A673 (cell line): ENCODE data around the gene HAPLN3. TPM values are rescaled to one million over a fixed set of nuclear protein-coding genes. Genes with fewer than 3 reads are reported as not detected.

ENCODE experiments used
- BruUV-seq: library from RNA; stranded (reverse); fragments of 400-500 nt; replicated peaks from 2 replicates; lab custom pipeline; 2021; lab: Mats Ljungman, UMichigan
- CTCF ChIA-PET: fragments of 300-600 bp; sonication (Branson Sonifier 250); formaldehyde crosslinking; loops from one replicate; lab custom pipeline; 2022; ENCODE audit warnings: antibody characterized with exemption; lab: Charles Lee
- POLR2A ChIA-PET: fragments of 300-600 bp; sonication (Branson Sonifier 250); formaldehyde crosslinking; loops from one replicate; lab custom pipeline; 2022; ENCODE audit warnings: antibody characterized with exemption; ENCODE audit not compliant: low non-redundant PET; lab: Charles Lee
- DNase-seq: peaks from one replicate; pipeline ENCODE4 v3.0.0-alpha.2; 2015; ENCODE audit warnings: low spot score
- H3K27ac ChIP-seq: fragments of 200-600 bp; sonication (generic); 2 replicates; pipeline ENCODE4 v1.5.1; 2016; ENCODE audit warnings: mixed run types, low read depth, mild to moderate bottlenecking, mixed read lengths, antibody characterized with exemption, low read length; ENCODE audit not compliant: poor library complexity, severe bottlenecking
- H3K27me3 ChIP-seq: fragments of 200-600 bp; sonication (generic); replicated peaks from 2 replicates; pipeline ENCODE4 v1.6.1; 2017; ENCODE audit warnings: mixed run types, low read depth, mild to moderate bottlenecking, mixed read lengths, antibody characterized with exemption, low read length; ENCODE audit not compliant: insufficient read depth, poor library complexity
- H3K36me3 ChIP-seq: fragments of 200-600 bp; sonication (generic); 2 replicates; pipeline ENCODE4 v1.6.1; 2016; ENCODE audit warnings: mixed run types, mild to moderate bottlenecking, mixed read lengths, antibody characterized with exemption, low read length; ENCODE audit not compliant: insufficient read depth, poor library complexity, severe bottlenecking
- H3K4me1 ChIP-seq: fragments of 200-600 bp; sonication (generic); 2 replicates; pipeline ENCODE4 v1.6.1; 2017; ENCODE audit warnings: mixed run types, mild to moderate bottlenecking, mixed read lengths, antibody characterized with exemption, low read length; ENCODE audit not compliant: insufficient read depth, poor library complexity, severe bottlenecking
- H3K4me3 ChIP-seq: fragments of 200-600 bp; sonication (generic); 2 replicates; pipeline ENCODE4 v1.5.1; 2016; ENCODE audit warnings: low read depth, mixed run types, mild to moderate bottlenecking, mixed read lengths, low read length; ENCODE audit not compliant: poor library complexity, severe bottlenecking
- H3K9me3 ChIP-seq: fragments of 200-600 bp; sonication (generic); 2 replicates; pipeline ENCODE4 v1.6.1; 2016; ENCODE audit warnings: mixed run types, low read depth, mild to moderate bottlenecking, mixed read lengths, antibody characterized with exemption, low read length; ENCODE audit not compliant: poor library complexity, severe bottlenecking
- EZH2 ChIP-seq: fragments of 200-600 bp; sonication (generic); IDR thresholded peaks from 2 replicates; pipeline ENCODE4 v1.6.1; 2017; ENCODE audit warnings: borderline replicate concordance, low read depth, mild to moderate bottlenecking, mixed read lengths, antibody characterized with exemption, low read length; ENCODE audit not compliant: poor library complexity, severe bottlenecking
- intact Hi-C: fragments of 100-400 bp; cut with micrococcal nuclease; formaldehyde crosslinking; loops from one replicate; pipeline ENCODE4 v1.10.0; 2022; ENCODE audit not compliant: unreplicated experiment
- total RNA-seq: library from RNA; stranded (reverse); gene quantifications from 2 replicates; pipeline ENCODE4 v1.2.3, GENCODE V29; 2021
- TF ChIP-seq, protein P1 (sequence below): fragments of 300-800, 200-600 bp; sonication (generic); conservative IDR thresholded peaks from 2 replicates; pipeline ENCODE4 v1.5.1; 2017; ENCODE audit warnings: low read depth, mild to moderate bottlenecking, antibody characterized with exemption, low read length, moderate library complexity, mixed read lengths

The HAPLN3 gene
- total RNA-seq, 1 experiment from 2014 or later: 1.4 TPM

GRCh38 chr15:88845616-88846015 is 49.7 kb downstream of the HAPLN3 start:
- no peaks in the 10 kb centered on the region for H3K27me3 ChIP-seq
- H3K27ac ChIP-seq: no peak overlapping the region
- ChIA-PET CTCF (no interaction called here), POLR2A (no interaction called here)
- no TSS peak for BruUV-seq
- intact Hi-C loops: no loop called here
- H3K4me1 ChIP-seq: no peaks in the 10 kb centered on the region
- H3K9me3 ChIP-seq: no peaks in the 10 kb centered on the region
- TF ChIP-seq EZH2: no peak
- TF ChIP-seq, protein P1, sequence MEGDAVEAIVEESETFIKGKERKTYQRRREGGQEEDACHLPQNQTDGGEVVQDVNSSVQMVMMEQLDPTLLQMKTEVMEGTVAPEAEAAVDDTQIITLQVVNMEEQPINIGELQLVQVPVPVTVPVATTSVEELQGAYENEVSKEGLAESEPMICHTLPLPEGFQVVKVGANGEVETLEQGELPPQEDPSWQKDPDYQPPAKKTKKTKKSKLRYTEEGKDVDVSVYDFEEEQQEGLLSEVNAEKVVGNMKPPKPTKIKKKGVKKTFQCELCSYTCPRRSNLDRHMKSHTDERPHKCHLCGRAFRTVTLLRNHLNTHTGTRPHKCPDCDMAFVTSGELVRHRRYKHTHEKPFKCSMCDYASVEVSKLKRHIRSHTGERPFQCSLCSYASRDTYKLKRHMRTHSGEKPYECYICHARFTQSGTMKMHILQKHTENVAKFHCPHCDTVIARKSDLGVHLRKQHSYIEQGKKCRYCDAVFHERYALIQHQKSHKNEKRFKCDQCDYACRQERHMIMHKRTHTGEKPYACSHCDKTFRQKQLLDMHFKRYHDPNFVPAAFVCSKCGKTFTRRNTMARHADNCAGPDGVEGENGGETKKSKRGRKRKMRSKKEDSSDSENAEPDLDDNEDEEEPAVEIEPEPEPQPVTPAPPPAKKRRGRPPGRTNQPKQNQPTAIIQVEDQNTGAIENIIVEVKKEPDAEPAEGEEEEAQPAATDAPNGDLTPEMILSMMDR: no peak
- no peaks in the 10 kb centered on the region for H3K36me3 ChIP-seq
- DNase-seq: no peak
- H3K4me3 ChIP-seq: no peak overlapping the region

GRCh38 chr15:88844749-88845386 is 50.5 kb downstream of the HAPLN3 start:
- no peak for DNase-seq
- intact Hi-C loops: no loop called here
- Histone ChIP-seq H3K4me1 (no peaks in the 10 kb centered on the region), H3K27me3 (no peaks in the 10 kb centered on the region), H3K27ac (no peak overlapping the region), H3K4me3 (no peak overlapping the region), H3K36me3 (no peaks in the 10 kb centered on the region), H3K9me3 (no peaks in the 10 kb centered on the region)
- TF ChIP-seq EZH2: no peak
- TF ChIP-seq, protein P1: no peak
- CTCF ChIA-PET: no interaction called here
- BruUV-seq: no TSS peak
- POLR2A ChIA-PET: no interaction called here

GRCh38 chr15:88843334-88843733 is 52.0 kb downstream of the HAPLN3 start:
- no peak overlapping the region for H3K4me3 ChIP-seq
- H3K27me3 ChIP-seq: no peaks in the 10 kb centered on the region
- no peaks in the 10 kb centered on the region for H3K4me1 ChIP-seq
- H3K27ac ChIP-seq: no peak overlapping the region
- intact Hi-C loops: no loop called here
- no TSS peak for BruUV-seq
- DNase-seq: no peak
- H3K36me3 ChIP-seq: no peaks in the 10 kb centered on the region
- CTCF ChIA-PET: no interaction called here
- POLR2A ChIA-PET: interaction anchor here (0.6 kb wide), 1 partner anchor 12 kb away, joined by 5 read pairs; no protein-coding TSS in a partner anchor
- H3K9me3 ChIP-seq: no peaks in the 10 kb centered on the region
- TF ChIP-seq, protein P1: no peak
- TF ChIP-seq EZH2: no peak
